ENCODE results near the gene INAFM2. TPM values are rescaled to one million over a fixed set of nuclear protein-coding genes. Genes with fewer than 3 reads are reported as not detected.

Gene INAFM2
- total RNA-seq, 4 donors from 2014 or later = 39.0 to 41.3 (median 40.7) TPM

DNA sequence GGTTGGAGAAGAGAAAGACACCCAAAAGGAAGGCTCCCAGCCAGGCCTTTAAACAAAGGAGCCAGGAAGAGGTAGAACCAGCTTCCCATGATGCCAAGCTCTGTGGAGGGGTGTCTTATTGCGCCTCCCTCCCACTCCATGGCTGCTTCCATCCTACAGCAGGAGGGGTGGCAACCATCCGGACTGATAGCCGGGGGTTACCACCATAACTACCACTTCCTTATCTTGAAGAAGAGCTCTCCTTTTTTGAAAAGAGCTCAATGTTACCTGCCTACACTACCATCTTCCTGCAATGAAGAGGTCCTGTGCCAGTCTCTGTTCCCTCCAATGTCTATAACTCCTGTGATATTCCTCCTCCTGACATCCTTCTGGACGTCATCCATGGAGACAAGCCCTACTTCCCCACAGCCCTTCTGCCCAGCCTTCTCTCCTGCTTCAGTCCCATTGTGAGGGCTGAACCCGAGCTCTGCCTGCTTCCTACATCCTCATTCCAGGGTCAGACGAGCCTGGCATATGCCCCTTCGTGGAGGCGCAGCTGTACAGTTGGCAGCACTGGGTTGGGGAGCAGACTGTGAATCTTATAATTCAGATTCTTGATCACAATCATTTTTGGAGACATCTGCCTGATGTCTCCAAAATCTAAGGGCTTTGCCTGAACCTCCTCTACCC, 8.8 kb downstream of the INAFM2 start:
- intact Hi-C loops (cut with DNase I) = no loop called here
- DNase-seq (ENCODE audit: extremely low spot score) = no peak
- 73% methylated on average over 8 of the region's 8 CpGs for WGBS
- H3K9me3 ChIP-seq = no peaks in the 10 kb centered on the region
- H3K27me3 ChIP-seq = no peaks in the 10 kb centered on the region
- TF ChIP-seq EP300 (IDR thresholded peaks at IDR 0.05) (no peak), POLR2AphosphoS5 (IDR thresholded peaks at IDR 0.05) (no peak), POLR2A (IDR thresholded peaks at IDR 0.05; ENCODE audit: low read depth) (no peak)
- TF ChIP-seq, protein P1, sequence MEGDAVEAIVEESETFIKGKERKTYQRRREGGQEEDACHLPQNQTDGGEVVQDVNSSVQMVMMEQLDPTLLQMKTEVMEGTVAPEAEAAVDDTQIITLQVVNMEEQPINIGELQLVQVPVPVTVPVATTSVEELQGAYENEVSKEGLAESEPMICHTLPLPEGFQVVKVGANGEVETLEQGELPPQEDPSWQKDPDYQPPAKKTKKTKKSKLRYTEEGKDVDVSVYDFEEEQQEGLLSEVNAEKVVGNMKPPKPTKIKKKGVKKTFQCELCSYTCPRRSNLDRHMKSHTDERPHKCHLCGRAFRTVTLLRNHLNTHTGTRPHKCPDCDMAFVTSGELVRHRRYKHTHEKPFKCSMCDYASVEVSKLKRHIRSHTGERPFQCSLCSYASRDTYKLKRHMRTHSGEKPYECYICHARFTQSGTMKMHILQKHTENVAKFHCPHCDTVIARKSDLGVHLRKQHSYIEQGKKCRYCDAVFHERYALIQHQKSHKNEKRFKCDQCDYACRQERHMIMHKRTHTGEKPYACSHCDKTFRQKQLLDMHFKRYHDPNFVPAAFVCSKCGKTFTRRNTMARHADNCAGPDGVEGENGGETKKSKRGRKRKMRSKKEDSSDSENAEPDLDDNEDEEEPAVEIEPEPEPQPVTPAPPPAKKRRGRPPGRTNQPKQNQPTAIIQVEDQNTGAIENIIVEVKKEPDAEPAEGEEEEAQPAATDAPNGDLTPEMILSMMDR (IDR thresholded peaks at IDR 0.05) = no peak
- peaks cover 85 to 100% (median 99%) of the 10 kb centered on the region in 4 donors for H3K4me1 ChIP-seq
- peak overlapping the region; percentile 96 to 98 (median 98) for H3K27ac ChIP-seq (replicated peaks in 1 of 4)
- H3K4me3 ChIP-seq = no peak overlapping the region
- H3K36me3 ChIP-seq = peaks cover 8 to 26% (median 24%) of the 10 kb centered on the region in 4 donors

DNA sequence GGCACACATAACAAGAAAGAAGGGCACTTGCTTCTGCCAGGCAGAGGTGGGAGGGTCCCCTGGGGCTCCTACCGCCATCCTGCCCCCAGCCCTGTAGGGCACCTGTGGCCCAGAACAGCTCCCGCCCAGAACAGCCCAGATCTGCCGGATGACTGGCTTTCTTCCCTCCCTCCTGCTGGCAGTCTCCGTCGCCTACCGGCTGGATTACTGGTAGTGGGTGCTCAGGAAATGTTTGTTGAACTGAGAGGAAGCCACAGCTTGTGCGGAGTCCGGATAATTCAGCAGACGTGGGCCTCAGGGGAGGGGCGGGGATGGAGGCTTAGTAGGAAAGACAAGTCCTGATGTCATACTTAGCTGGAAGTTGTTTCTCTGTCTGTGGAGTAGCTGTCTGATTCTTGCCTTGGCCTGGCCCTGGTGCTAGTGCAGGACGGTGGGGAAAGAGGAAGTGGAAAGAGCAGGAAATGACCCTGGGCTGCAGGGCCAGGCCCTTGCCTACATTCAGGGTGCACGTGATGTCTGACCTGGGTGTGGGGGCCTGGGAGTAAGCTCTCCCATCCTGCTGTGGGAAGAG, 10.5 kb downstream of the INAFM2 start:
- no peaks in the 10 kb centered on the region for H3K9me3 ChIP-seq
- no peak for TF ChIP-seq EP300 (IDR thresholded peaks at IDR 0.05)
- TF ChIP-seq POLR2AphosphoS5 (IDR thresholded peaks at IDR 0.05) = peak; percentile 46 to 62
- TF ChIP-seq, protein P1 (IDR thresholded peaks at IDR 0.05) = no peak
- H3K4me3 ChIP-seq = peak overlapping the region in 1 of 4 donors; percentile 21
- H3K27me3 ChIP-seq = no peaks in the 10 kb centered on the region
- WGBS = 10% methylated on average over 9 of the region's 12 CpGs
- peaks cover 85 to 100% (median 99%) of the 10 kb centered on the region in 4 donors for H3K4me1 ChIP-seq
- peaks cover 8 to 36% (median 26%) of the 10 kb centered on the region in 4 donors for H3K36me3 ChIP-seq
- intact Hi-C loops (cut with DNase I) = no loop called here
- peak overlapping the region; percentile 96 to 98 (median 98) for H3K27ac ChIP-seq (replicated peaks in 1 of 4)
- DNase-seq (ENCODE audit: extremely low spot score) = peak; percentile 95

DNA sequence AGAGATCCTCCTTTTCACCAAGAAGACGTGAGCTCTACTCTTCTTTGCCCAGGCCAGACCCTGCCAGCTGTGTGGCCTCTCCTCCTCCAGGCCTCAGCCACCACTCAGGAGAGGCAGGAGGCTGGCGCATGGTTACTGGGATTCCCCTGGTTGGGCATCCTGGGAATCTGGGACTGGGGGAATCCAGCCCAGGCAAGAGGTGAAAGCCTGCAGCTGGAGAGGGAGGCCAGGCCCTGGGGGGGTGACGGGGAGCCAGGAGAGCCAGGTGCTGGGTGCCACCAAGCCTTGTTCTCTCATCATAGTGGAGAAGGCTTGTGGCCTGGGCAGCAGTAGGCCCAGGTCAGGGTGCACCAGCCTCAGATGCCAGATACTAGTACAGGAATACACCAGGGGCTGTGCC, 11.0 kb downstream of the INAFM2 start:
- 56% methylated on average over 2 of the region's 3 CpGs for WGBS
- H3K36me3 ChIP-seq = peaks cover 8 to 36% (median 26%) of the 10 kb centered on the region in 4 donors
- DNase-seq (ENCODE audit: extremely low spot score) = no peak
- intact Hi-C loops (cut with DNase I) = no loop called here
- peak overlapping the region; percentile 96 to 98 (median 98) for H3K27ac ChIP-seq (replicated peaks in 1 of 4)
- H3K27me3 ChIP-seq = no peaks in the 10 kb centered on the region
- TF ChIP-seq, protein P1 (IDR thresholded peaks at IDR 0.05) = no peak
- TF ChIP-seq POLR2AphosphoS5 (IDR thresholded peaks at IDR 0.05) (no peak), EP300 (IDR thresholded peaks at IDR 0.05) (no peak), POLR2A (IDR thresholded peaks at IDR 0.05; ENCODE audit: low read depth) (no peak)
- peaks cover 85 to 100% (median 99%) of the 10 kb centered on the region in 4 donors for H3K4me1 ChIP-seq
- H3K4me3 ChIP-seq = no peak overlapping the region
- H3K9me3 ChIP-seq = no peaks in the 10 kb centered on the region

DNA sequence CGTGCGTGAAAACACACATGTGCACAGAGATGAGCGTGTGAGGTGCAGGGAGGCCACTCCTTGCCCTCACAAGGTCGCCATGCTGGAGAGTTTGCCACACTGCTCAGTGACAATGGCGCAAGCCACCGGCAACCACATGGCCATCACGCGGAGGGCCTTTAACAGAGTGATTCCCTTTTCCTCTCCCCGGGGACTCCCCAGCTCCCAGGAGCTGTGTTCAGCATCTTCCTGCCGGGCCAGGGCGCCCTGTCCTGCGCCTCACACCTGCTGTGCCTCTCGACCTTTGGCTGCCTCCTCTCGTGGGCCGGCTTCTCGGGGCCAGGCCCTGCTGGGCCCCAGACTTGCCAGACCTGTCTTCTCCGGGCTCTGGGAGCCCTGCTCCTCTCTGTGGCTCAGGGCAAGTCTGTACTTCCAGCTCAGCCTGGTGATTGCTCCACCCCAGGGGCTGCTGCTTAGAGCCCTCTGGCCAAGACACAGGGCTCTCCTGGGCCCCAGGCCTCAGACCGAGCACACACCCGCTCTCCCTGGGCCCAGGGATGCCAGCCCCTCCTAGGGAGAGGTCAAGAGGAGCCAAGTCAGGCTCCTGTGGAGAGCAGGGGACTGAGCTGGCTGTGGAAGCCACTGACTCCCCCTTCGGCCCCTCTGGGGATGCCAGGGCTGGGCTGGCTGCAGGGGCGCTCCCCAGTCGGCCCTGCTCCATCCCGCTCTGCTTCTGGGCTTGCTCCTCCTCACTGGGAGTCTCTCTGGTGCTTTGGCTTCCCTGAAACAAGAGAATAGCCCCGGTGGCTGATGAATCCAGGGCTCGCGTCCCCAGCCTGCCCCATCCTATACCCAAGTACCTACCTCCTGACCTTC, 11.7 kb downstream of the INAFM2 start:
- Histone ChIP-seq H3K9me3 (no peaks in the 10 kb centered on the region), H3K27me3 (no peaks in the 10 kb centered on the region), H3K27ac (replicated peaks in 1 of 4) (peak overlapping the region; percentile 96 to 98 (median 98)), H3K4me3 (no peak overlapping the region), H3K36me3 (peaks cover 8 to 36% (median 26%) of the 10 kb centered on the region in 4 donors), H3K4me1 (peaks cover 83 to 100% (median 99%) of the 10 kb centered on the region in 4 donors)
- 86% methylated on average over 13 of the region's 26 CpGs for WGBS
- TF ChIP-seq POLR2AphosphoS5 (IDR thresholded peaks at IDR 0.05) = no peak
- TF ChIP-seq EP300 (IDR thresholded peaks at IDR 0.05) = no peak
- TF ChIP-seq POLR2A (IDR thresholded peaks at IDR 0.05; ENCODE audit: low read depth) = no peak
- TF ChIP-seq, protein P1 (IDR thresholded peaks at IDR 0.05) = no peak
- DNase-seq (ENCODE audit: extremely low spot score) = no peak
- intact Hi-C loops (cut with DNase I) = no loop called here

All from esophagus muscularis mucosa (tissue), 4 donors.